ENCODE results near the gene AMT. TPM values are rescaled to one million over a fixed set of nuclear protein-coding genes. Genes with fewer than 3 reads are reported as not detected.

The AMT gene
- total and polyA plus RNA-seq, 2 of the 13 experiments (the other 11 are each of a cell fraction or from before 2014, with no cell fraction given), result 35.3 to 59.0 TPM

DNA sequence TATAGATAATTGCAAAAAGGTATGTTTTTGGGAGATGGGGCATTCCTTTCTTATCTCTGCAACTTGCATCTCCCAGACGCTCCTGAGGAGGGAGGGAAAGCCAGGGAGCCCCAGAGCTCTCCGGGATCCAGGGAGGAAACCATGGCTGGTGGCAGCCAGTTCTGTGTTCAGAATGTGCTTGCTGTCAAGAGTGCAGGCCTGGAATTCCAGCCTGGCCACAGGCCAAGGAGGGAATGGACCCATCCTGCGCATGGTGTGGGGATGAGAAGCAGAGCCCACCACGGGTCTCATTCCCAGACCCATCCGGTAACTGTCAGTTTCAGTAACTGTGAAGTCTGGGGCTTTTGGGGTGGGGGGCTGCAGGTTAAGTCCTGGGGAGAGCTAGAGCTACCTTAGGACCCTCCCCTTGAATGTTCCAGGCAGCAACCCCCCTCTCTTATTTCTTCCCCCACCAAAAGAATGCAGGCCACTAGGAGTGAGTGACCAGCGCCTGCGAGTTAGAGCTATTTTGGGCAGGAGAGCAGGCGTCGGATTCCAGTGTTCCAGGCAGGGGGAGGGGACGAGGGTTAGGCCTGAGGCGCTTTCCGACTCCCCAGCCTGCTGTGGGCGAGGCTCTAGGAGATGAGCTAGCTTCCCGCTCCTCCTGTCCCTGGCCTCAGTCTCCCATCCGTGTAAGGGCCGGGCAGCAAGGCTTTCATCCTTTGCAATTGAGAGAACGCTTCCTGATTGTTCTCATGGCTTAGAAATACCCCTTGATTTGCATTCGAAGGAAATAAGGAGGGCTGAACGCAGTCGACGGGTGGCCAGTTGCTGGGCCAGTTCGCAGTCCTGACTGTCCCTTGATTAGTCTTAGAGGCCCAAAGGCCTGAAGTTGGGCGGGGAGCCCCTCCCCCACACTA lies 47.0 kb upstream of the AMT start (continued):
- TF ChIP-seq NCOR1 (IDR thresholded peaks at IDR 0.05; ENCODE audit: borderline replicate concordance, low read length) (no peak), ATM (IDR thresholded peaks at IDR 0.05; ENCODE audit: borderline replicate concordance) (no peak), ZNF773 (CRISPR knock-in tag; IDR thresholded peaks at IDR 0.05; ENCODE audit: borderline replicate concordance) (no peak), RAD21 (CRISPR knock-in tag; IDR thresholded peaks at IDR 0.05) (no peak), SIX1 (CRISPR knock-in tag; IDR thresholded peaks at IDR 0.05; ENCODE audit: borderline replicate concordance) (0 out of 2 replicates have a peak, but pooled peaks have one; percentile 16), BHLHE40 (IDR thresholded peaks at IDR 0.05; ENCODE audit: low read length) (no peak), MIXL1 (CRISPR knock-in tag; IDR thresholded peaks at IDR 0.05) (no peak), RBM39 (IDR thresholded peaks at IDR 0.05; ENCODE audit: low read depth, low read length, poor library complexity, severe bottlenecking) (no peak), ZNF468 (CRISPR knock-in tag; IDR thresholded peaks at IDR 0.05) (no peak), RARG (CRISPR knock-in tag; IDR thresholded peaks at IDR 0.05; ENCODE audit: low read depth) (no peak), ZNF557 (CRISPR knock-in tag; IDR thresholded peaks at IDR 0.05) (no peak), NR2F6 (IDR thresholded peaks at IDR 0.05) (no peak), NR2F6 (CRISPR knock-in tag; IDR thresholded peaks at IDR 0.05) (no peak), GABPA (IDR thresholded peaks at IDR 0.05; ENCODE audit: low read depth, low read length) (no peak), GABPA (CRISPR knock-in tag; IDR thresholded peaks at IDR 0.05; ENCODE audit: low read depth) (no peak)
- TF ChIP-seq, protein P1, sequence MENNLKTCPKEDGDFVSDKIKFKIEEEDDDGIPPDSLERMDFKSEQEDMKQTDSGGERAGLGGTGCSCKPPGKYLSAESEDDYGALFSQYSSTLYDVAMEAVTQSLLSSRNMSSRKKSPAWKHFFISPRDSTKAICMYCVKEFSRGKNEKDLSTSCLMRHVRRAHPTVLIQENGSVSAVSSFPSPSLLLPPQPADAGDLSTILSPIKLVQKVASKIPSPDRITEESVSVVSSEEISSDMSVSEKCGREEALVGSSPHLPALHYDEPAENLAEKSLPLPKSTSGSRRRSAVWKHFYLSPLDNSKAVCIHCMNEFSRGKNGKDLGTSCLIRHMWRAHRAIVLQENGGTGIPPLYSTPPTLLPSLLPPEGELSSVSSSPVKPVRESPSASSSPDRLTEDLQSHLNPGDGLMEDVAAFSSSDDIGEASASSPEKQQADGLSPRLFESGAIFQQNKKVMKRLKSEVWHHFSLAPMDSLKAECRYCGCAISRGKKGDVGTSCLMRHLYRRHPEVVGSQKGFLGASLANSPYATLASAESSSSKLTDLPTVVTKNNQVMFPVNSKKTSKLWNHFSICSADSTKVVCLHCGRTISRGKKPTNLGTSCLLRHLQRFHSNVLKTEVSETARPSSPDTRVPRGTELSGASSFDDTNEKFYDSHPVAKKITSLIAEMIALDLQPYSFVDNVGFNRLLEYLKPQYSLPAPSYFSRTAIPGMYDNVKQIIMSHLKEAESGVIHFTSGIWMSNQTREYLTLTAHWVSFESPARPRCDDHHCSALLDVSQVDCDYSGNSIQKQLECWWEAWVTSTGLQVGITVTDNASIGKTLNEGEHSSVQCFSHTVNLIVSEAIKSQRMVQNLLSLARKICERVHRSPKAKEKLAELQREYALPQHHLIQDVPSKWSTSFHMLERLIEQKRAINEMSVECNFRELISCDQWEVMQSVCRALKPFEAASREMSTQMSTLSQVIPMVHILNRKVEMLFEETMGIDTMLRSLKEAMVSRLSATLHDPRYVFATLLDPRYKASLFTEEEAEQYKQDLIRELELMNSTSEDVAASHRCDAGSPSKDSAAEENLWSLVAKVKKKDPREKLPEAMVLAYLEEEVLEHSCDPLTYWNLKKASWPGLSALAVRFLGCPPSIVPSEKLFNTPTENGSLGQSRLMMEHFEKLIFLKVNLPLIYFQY (CRISPR knock-in tag; IDR thresholded peaks at IDR 0.05; ENCODE audit: borderline replicate concordance), result peak; percentile 93; the same call in 1 of the 2 replicates
- TF ChIP-seq, protein P2, sequence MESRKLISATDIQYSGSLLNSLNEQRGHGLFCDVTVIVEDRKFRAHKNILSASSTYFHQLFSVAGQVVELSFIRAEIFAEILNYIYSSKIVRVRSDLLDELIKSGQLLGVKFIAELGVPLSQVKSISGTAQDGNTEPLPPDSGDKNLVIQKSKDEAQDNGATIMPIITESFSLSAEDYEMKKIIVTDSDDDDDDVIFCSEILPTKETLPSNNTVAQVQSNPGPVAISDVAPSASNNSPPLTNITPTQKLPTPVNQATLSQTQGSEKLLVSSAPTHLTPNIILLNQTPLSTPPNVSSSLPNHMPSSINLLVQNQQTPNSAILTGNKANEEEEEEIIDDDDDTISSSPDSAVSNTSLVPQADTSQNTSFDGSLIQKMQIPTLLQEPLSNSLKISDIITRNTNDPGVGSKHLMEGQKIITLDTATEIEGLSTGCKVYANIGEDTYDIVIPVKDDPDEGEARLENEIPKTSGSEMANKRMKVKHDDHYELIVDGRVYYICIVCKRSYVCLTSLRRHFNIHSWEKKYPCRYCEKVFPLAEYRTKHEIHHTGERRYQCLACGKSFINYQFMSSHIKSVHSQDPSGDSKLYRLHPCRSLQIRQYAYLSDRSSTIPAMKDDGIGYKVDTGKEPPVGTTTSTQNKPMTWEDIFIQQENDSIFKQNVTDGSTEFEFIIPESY (CRISPR knock-in tag; IDR thresholded peaks at IDR 0.05), result 0 out of 2 replicates have a peak, but pooled peaks have one; percentile 9
- TF ChIP-seq, protein P3, sequence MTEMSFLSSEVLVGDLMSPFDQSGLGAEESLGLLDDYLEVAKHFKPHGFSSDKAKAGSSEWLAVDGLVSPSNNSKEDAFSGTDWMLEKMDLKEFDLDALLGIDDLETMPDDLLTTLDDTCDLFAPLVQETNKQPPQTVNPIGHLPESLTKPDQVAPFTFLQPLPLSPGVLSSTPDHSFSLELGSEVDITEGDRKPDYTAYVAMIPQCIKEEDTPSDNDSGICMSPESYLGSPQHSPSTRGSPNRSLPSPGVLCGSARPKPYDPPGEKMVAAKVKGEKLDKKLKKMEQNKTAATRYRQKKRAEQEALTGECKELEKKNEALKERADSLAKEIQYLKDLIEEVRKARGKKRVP (CRISPR knock-in tag; IDR thresholded peaks at IDR 0.05), result no peak

Data from HepG2 (cell line).